HEK293 (cell line): ENCODE data around the gene TBX6.

Source experiments
- CTCF ChIA-PET: fragments of 350-600 bp; formaldehyde crosslinking; extraction: SDS; loops from one replicate; lab custom pipeline; 2021; ENCODE audit warnings: antibody characterized with exemption; lab: Yijun Ruan, JAX
- POLR2A ChIA-PET: fragments of 300-600 bp; formaldehyde crosslinking; extraction: SDS; loops from one replicate; lab custom pipeline; 2020; ENCODE audit warnings: antibody characterized with exemption, inconsistent platforms; lab: Yijun Ruan, JAX
- H3K27ac ChIP-seq: fragments of 200-500 bp; sonication (Bioruptor generic); 2 replicates; pipeline ENCODE4 v1.5.1; 2014; ENCODE audit warnings: low read depth, low read length, control low read depth, inconsistent platforms; ENCODE audit errors: extremely low read depth
- H3K36me3 ChIP-seq, 2 experiments: fragments of 200-500 bp in 1 of 2; sonication (Bioruptor generic) in 1 of 2; 1 replicate in 1 of 2; 2 replicates in 1 of 2; pipeline ENCODE4 v1.5.1; 2014 to 2017; ENCODE audit warnings: inconsistent platforms in 2 of 2, low read length in 2 of 2; ENCODE audit not compliant: control insufficient read depth in 2 of 2, insufficient read depth in 1 of 2
- H3K4me1 ChIP-seq: fragments of 200-500 bp; sonication (Bioruptor generic); 2 replicates; pipeline ENCODE4 v1.5.1; 2014; ENCODE audit warnings: mild to moderate bottlenecking, low read length, inconsistent platforms; ENCODE audit not compliant: control insufficient read depth, insufficient read depth
- H3K4me3 ChIP-seq: 2 replicates; pipeline ENCODE4 v1.5.1; 2011; ENCODE audit warnings: low read depth, mild to moderate bottlenecking, control low read depth, low read length, moderate library complexity
- H3K9me3 ChIP-seq: fragments of 200-500 bp; sonication (Bioruptor generic); 2 replicates; pipeline ENCODE4 v1.5.1; 2014; ENCODE audit warnings: low read depth, low read length, inconsistent platforms; ENCODE audit not compliant: control insufficient read depth, insufficient read depth
- KLF1 ChIP-seq: fragments of 450-650 bp; formaldehyde crosslinking; IDR thresholded peaks from 2 replicates; pipeline ENCODE4 v1.5.1; 2016; ENCODE audit warnings: missing biosample characterization, missing genetic modification characterization
- MZF1 ChIP-seq: fragments of 450-650 bp; formaldehyde crosslinking; IDR thresholded peaks from 2 replicates; pipeline ENCODE4 v1.5.1; 2017; ENCODE audit warnings: missing biosample characterization, missing genetic modification characterization, borderline replicate concordance
- SP7 ChIP-seq: fragments of 450-650 bp; formaldehyde crosslinking; IDR thresholded peaks from 2 replicates; pipeline ENCODE4 v1.5.1; 2016; ENCODE audit warnings: missing biosample characterization, missing genetic modification characterization
- WT1 ChIP-seq: fragments of 450-650 bp; formaldehyde crosslinking; IDR thresholded peaks from 2 replicates; pipeline ENCODE4 v1.5.1; 2016; ENCODE audit warnings: missing biosample characterization, missing genetic modification characterization
- ZBTB48 ChIP-seq: fragments of 450-650 bp; formaldehyde crosslinking; IDR thresholded peaks from 2 replicates; pipeline ENCODE4 v1.5.1; 2016; ENCODE audit warnings: missing biosample characterization, missing genetic modification characterization
- ZFP41 ChIP-seq: fragments of 450-650 bp; formaldehyde crosslinking; IDR thresholded peaks from 2 replicates; pipeline ENCODE4 v1.5.1; 2016; ENCODE audit warnings: missing biosample characterization, missing genetic modification characterization, borderline replicate concordance
- ZNF132 ChIP-seq: fragments of 450-650 bp; formaldehyde crosslinking; IDR thresholded peaks from 2 replicates; pipeline ENCODE4 v1.5.1; 2017; ENCODE audit warnings: missing biosample characterization, missing genetic modification characterization, borderline replicate concordance
- ZNF175 ChIP-seq: fragments of 450-650 bp; formaldehyde crosslinking; IDR thresholded peaks from 2 replicates; pipeline ENCODE4 v1.5.1; 2016; ENCODE audit warnings: missing biosample characterization, missing genetic modification characterization
- ZNF266 ChIP-seq: fragments of 450-650 bp; formaldehyde crosslinking; IDR thresholded peaks from 2 replicates; pipeline ENCODE4 v1.5.1; 2016; ENCODE audit warnings: missing biosample characterization, missing genetic modification characterization, low read depth
- ZNF394 ChIP-seq: fragments of 450-650 bp; formaldehyde crosslinking; IDR thresholded peaks from 2 replicates; pipeline ENCODE4 v1.5.1; 2016; ENCODE audit warnings: missing biosample characterization, missing genetic modification characterization, mild to moderate bottlenecking, moderate library complexity, borderline replicate concordance
- ZNF423 ChIP-seq: fragments of 450-650 bp; formaldehyde crosslinking; IDR thresholded peaks from 2 replicates; pipeline ENCODE4 v1.5.1; 2016; ENCODE audit warnings: missing biosample characterization, missing genetic modification characterization
- ZNF76 ChIP-seq: fragments of 450-650 bp; formaldehyde crosslinking; IDR thresholded peaks from 2 replicates; pipeline ENCODE4; 2016; ENCODE audit warnings: low read depth, missing biosample characterization, missing genetic modification characterization, borderline replicate concordance
- TF ChIP-seq, protein P1 (sequence below): fragments of 450-650 bp; formaldehyde crosslinking; IDR thresholded peaks from 2 replicates; pipeline ENCODE4 v1.5.1; 2016; ENCODE audit warnings: missing biosample characterization, missing genetic modification characterization
- TF ChIP-seq, protein P2 (sequence below): fragments of 450-650 bp; formaldehyde crosslinking; IDR thresholded peaks from 2 replicates; pipeline ENCODE4 v1.5.1; 2016; ENCODE audit warnings: missing biosample characterization, missing genetic modification characterization
- TF ChIP-seq, protein P3 (sequence below): fragments of 450-650 bp; formaldehyde crosslinking; IDR thresholded peaks from 2 replicates; pipeline ENCODE4 v1.5.1; 2016; ENCODE audit warnings: missing biosample characterization, missing genetic modification characterization
- TF ChIP-seq, protein P4 (sequence below): fragments of 450-650 bp; formaldehyde crosslinking; IDR thresholded peaks from 2 replicates; pipeline ENCODE4 v1.5.1; 2016; ENCODE audit warnings: missing biosample characterization, missing genetic modification characterization, borderline replicate concordance
- TF ChIP-seq, protein P5 (sequence below): fragments of 450-650 bp; formaldehyde crosslinking; IDR thresholded peaks from 2 replicates; pipeline ENCODE4 v1.5.1; 2016; ENCODE audit warnings: missing biosample characterization, missing genetic modification characterization, borderline replicate concordance
- TF ChIP-seq, protein P6 (sequence below): fragments of 450-650 bp; formaldehyde crosslinking; IDR thresholded peaks from 2 replicates; pipeline ENCODE4 v1.5.1; 2017; ENCODE audit warnings: missing biosample characterization, missing genetic modification characterization

The TBX6 gene

DNA sequence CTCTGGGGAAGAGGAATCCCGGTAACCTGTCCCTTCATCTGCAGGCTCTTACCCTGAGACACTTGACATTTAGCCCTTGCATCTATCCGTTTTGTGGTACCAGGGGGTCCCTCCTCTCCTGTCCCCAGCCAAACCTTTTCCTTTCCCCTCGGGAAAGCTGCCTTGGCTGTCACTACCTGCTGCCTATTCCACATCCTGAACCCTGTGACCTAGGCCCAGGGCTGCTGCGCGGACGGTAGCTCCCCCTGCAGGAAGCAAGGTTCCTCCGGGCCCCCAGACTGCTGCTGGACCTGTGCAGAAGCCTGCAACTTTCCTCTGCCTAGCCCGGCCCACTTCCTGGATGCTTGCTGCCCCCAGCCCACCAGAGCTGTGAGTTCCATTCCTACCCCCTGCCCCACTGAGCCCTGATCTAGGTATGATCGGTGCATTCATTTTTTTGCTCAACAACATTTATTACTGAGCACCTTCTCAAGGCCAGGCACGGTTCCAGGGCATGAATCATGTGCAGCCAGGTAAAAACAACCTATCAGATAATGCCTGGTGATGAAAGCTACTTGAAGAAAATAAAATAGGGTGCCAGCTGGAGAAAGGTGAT, 36.7 kb downstream of the TBX6 start (continued):
- TF ChIP-seq, protein P1, sequence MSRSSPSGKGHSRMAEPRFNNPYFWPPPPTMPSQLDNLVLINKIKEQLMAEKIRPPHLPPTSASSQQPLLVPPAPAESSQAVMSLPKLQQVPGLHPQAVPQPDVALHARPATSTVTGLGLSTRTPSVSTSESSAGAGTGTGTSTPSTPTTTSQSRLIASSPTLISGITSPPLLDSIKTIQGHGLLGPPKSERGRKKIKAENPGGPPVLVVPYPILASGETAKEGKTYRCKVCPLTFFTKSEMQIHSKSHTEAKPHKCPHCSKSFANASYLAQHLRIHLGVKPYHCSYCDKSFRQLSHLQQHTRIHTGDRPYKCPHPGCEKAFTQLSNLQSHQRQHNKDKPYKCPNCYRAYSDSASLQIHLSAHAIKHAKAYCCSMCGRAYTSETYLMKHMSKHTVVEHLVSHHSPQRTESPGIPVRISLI (tag by site-specific recombination) = peak; percentile 36; the same call in 1 of the 2 replicates
- no peak for TF ChIP-seq ZNF266 (tag by site-specific recombination)
- TF ChIP-seq ZNF423 (tag by site-specific recombination) = no peak
- TF ChIP-seq MZF1 (tag by site-specific recombination) = no peak
- no peak for TF ChIP-seq ZFP41 (tag by site-specific recombination)
- TF ChIP-seq, protein P2, sequence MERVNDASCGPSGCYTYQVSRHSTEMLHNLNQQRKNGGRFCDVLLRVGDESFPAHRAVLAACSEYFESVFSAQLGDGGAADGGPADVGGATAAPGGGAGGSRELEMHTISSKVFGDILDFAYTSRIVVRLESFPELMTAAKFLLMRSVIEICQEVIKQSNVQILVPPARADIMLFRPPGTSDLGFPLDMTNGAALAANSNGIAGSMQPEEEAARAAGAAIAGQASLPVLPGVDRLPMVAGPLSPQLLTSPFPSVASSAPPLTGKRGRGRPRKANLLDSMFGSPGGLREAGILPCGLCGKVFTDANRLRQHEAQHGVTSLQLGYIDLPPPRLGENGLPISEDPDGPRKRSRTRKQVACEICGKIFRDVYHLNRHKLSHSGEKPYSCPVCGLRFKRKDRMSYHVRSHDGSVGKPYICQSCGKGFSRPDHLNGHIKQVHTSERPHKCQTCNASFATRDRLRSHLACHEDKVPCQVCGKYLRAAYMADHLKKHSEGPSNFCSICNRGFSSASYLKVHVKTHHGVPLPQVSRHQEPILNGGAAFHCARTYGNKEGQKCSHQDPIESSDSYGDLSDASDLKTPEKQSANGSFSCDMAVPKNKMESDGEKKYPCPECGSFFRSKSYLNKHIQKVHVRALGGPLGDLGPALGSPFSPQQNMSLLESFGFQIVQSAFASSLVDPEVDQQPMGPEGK = peak; percentile 81
- TF ChIP-seq WT1 (tag by site-specific recombination) = no peak
- peak; percentile 26; the same call in 1 of the 2 replicates for TF ChIP-seq SP7 (tag by site-specific recombination)

DNA sequence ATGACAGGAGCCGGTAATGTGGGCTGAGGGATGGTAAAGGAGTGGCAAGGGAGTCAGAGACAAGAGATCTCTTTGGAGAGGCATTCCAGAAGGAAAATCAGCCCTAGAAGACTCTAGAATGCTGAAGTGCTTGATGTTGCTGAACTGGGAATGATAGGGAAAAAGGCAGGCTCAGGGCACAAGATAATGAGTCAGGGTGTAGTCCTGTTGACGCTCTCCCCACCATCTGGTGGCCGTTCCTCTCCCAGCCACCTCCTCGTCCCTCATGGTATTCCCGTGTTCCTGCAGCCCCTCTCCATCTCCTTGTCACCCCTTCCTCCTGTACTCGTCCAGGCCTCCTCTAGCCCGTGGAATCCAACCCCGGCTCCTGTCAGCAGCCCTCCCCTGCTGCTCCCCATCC, 37.3 kb downstream of the TBX6 start:
- H3K4me3 ChIP-seq = no peak overlapping the region
- ChIA-PET CTCF (interaction anchor here (0.9 to 2.9 kb wide), 9 partner anchors 9 to 363 kb away, joined by 3 to 25 read pairs (median 6); partner anchors contain the start of gene ALDOA), POLR2A (interaction anchor here (0.6 to 6.5 kb wide), 4 partner anchors 10 to 815 kb away, joined by 5 to 66 read pairs (median 6); partner anchors contain the start of gene ALDOA)
- no peak overlapping the region for H3K27ac ChIP-seq
- peaks cover under 1 to 16% of the 10 kb centered on the region in 2 experiments; a peak in 2 of 3 replicates for H3K36me3 ChIP-seq
- TF ChIP-seq ZNF175 (tag by site-specific recombination) = no peak
- TF ChIP-seq, protein P3, sequence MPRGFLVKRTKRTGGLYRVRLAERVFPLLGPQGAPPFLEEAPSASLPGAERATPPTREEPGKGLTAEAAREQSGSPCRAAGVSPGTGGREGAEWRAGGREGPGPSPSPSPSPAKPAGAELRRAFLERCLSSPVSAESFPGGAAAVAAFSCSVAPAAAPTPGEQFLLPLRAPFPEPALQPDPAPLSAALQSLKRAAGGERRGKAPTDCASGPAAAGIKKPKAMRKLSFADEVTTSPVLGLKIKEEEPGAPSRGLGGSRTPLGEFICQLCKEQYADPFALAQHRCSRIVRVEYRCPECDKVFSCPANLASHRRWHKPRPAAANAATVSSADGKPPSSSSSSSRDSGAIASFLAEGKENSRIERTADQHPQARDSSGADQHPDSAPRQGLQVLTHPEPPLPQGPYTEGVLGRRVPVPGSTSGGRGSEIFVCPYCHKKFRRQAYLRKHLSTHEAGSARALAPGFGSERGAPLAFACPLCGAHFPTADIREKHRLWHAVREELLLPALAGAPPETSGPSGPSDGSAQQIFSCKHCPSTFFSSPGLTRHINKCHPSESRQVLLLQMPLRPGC (tag by site-specific recombination) = 0 out of 2 replicates have a peak, but pooled peaks have one; percentile 12
- peaks cover 3% of the 10 kb centered on the region; the same call in 1 of the 2 replicates for H3K4me1 ChIP-seq
- H3K9me3 ChIP-seq = no peaks in the 10 kb centered on the region

DNA sequence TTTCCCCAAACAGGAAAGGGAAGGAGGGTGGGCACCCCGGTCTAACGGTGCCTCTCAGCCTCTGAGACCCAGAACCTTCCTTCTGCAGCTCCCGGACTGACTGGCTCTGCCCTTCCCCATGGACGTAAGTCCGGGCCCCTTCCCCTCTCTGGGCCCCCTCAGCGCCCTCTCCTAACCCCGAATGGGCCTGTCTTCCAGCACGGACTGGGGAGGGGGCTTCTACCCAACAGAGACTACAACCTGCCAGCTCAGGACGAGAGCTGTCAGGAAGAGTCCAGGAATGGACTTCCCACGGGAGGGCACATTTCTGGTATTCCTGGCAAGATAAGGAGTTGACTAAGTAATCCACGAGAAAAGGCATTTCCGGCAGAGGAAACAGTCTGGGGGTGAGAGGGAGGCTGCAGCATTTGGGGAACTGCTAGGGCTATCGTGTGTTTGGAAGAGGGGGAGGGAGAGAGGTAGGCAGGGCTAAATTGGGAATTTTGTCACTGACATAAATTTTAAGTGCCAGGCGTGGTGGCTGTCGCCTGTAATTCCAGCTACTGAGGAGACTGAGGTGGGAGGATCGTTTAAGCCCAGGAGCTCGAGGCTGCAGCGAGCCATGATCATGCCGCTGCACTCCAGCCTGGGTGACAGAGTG, 38.2 kb downstream of the TBX6 start:
- Histone ChIP-seq H3K4me1 (peaks cover 3% of the 10 kb centered on the region; the same call in 1 of the 2 replicates), H3K36me3 (peaks cover 0 to 11% of the 10 kb centered on the region in 2 experiments; a peak in 2 of 3 replicates), H3K27ac (peak overlapping the region; percentile 65), H3K9me3 (no peaks in the 10 kb centered on the region), H3K4me3 (peak overlapping the region; percentile 63)
- ChIA-PET POLR2A (interaction anchor here (0.7 to 6.5 kb wide), 10 partner anchors 8 to 605 kb away, joined by 3 to 66 read pairs (median 4); partner anchors contain the start of genes ALDOA, CORO1A, FBRS and PPP4C), CTCF (interaction anchor here (0.5 to 2.9 kb wide), 4 partner anchors 13 to 1492 kb away, joined by 3 to 25 read pairs (median 4); partner anchors contain the start of gene ALDOA)
- TF ChIP-seq ZNF132 (no peak), KLF1 (peak; percentile 33; the same call in 1 of the 2 replicates), ZNF394 (tag by site-specific recombination) (no peak), ZNF76 (tag by site-specific recombination) (no peak), ZBTB48 (no peak; the same call in 1 of the 2 replicates)
- TF ChIP-seq, protein P4, sequence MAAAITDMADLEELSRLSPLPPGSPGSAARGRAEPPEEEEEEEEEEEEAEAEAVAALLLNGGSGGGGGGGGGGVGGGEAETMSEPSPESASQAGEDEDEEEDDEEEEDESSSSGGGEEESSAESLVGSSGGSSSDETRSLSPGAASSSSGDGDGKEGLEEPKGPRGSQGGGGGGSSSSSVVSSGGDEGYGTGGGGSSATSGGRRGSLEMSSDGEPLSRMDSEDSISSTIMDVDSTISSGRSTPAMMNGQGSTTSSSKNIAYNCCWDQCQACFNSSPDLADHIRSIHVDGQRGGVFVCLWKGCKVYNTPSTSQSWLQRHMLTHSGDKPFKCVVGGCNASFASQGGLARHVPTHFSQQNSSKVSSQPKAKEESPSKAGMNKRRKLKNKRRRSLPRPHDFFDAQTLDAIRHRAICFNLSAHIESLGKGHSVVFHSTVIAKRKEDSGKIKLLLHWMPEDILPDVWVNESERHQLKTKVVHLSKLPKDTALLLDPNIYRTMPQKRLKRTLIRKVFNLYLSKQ (tag by site-specific recombination) = no peak
- TF ChIP-seq, protein P5, sequence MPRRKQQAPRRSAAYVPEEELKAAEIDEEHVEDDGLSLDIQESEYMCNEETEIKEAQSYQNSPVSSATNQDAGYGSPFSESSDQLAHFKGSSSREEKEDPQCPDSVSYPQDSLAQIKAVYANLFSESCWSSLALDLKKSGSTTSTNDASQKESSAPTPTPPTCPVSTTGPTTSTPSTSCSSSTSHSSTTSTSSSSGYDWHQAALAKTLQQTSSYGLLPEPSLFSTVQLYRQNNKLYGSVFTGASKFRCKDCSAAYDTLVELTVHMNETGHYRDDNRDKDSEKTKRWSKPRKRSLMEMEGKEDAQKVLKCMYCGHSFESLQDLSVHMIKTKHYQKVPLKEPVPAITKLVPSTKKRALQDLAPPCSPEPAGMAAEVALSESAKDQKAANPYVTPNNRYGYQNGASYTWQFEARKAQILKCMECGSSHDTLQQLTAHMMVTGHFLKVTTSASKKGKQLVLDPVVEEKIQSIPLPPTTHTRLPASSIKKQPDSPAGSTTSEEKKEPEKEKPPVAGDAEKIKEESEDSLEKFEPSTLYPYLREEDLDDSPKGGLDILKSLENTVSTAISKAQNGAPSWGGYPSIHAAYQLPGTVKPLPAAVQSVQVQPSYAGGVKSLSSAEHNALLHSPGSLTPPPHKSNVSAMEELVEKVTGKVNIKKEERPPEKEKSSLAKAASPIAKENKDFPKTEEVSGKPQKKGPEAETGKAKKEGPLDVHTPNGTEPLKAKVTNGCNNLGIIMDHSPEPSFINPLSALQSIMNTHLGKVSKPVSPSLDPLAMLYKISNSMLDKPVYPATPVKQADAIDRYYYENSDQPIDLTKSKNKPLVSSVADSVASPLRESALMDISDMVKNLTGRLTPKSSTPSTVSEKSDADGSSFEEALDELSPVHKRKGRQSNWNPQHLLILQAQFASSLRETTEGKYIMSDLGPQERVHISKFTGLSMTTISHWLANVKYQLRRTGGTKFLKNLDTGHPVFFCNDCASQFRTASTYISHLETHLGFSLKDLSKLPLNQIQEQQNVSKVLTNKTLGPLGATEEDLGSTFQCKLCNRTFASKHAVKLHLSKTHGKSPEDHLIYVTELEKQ (tag by site-specific recombination) = no peak
- TF ChIP-seq, protein P6, sequence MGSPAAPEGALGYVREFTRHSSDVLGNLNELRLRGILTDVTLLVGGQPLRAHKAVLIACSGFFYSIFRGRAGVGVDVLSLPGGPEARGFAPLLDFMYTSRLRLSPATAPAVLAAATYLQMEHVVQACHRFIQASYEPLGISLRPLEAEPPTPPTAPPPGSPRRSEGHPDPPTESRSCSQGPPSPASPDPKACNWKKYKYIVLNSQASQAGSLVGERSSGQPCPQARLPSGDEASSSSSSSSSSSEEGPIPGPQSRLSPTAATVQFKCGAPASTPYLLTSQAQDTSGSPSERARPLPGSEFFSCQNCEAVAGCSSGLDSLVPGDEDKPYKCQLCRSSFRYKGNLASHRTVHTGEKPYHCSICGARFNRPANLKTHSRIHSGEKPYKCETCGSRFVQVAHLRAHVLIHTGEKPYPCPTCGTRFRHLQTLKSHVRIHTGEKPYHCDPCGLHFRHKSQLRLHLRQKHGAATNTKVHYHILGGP = no peak
